Fibroblast of mammary gland (primary cell): Measurements from ENCODE around the gene ZNF76.

Source experiments
- DNase-seq: peaks from one replicate; pipeline ENCODE4 v3.0.0-alpha.2; 2010; ENCODE audit warnings: low read depth
- H3K4me3 ChIP-seq: 2 replicates; pipeline ENCODE4 v1.5.1; 2011; ENCODE audit warnings: low read depth, mild to moderate bottlenecking, low read length, moderate library complexity; ENCODE audit not compliant: control insufficient read depth
- CTCF ChIP-seq: conservative IDR thresholded peaks from 2 replicates; pipeline ENCODE4 v1.5.1; 2011; ENCODE audit warnings: low read depth, low read length, inconsistent platforms; ENCODE audit not compliant: control insufficient read depth, insufficient read depth

ZNF76 gene

GRCh38 chr6:35295036-35295435 is 35.5 kb downstream of the ZNF76 start:
- no peak for DNase-seq
- no peak for TF ChIP-seq CTCF
- no peak overlapping the region for H3K4me3 ChIP-seq

GRCh38 chr6:35295521-35296315 is 36.2 kb downstream of the ZNF76 start:
- H3K4me3 ChIP-seq, result no peak overlapping the region
- no peak for DNase-seq
- no peak for TF ChIP-seq CTCF

GRCh38 chr6:35296931-35297600 is 37.5 kb downstream of the ZNF76 start:
- no peak for DNase-seq
- no peak for TF ChIP-seq CTCF
- H3K4me3 ChIP-seq, result no peak overlapping the region

GRCh38 chr6:35297601-35298481 is 38.3 kb downstream of the ZNF76 start, which contains the start of gene DEF6:
TSS of gene DEF6 (plus strand) at chr6:35297818. CDS start at chr6:35297857, 39 bp downstream.
- peak; percentile 53 for TF ChIP-seq CTCF
- H3K4me3 ChIP-seq, result peak within 1 kb of the TSS; percentile 21
- peak; percentile 73 for DNase-seq

- TF ChIP-seq CTCF, result no peak
- no peak overlapping the region for H3K4me3 ChIP-seq
- no peak for DNase-seq
Measured at GRCh38 chr6:35298625-35299140, 39.1 kb downstream of the ZNF76 start.

GRCh38 chr6:35299674-35300073 is 40.1 kb downstream of the ZNF76 start:
- TF ChIP-seq CTCF, result no peak
- H3K4me3 ChIP-seq, result no peak overlapping the region
- DNase-seq, result no peak
